GM18520 (cell line): ENCODE measurements around the gene MT1M.
"Not testable (repeated sequence)": the region's sequence is repeated elsewhere in the genome, so short reads cannot be mapped to it uniquely, and the experiment has no call there.

Experiments used
- ATAC-seq: cut with Tn5 transposase; IDR thresholded peaks from one replicate; pipeline ENCODE4 v1.9.1; 2021; ENCODE audit not compliant: unreplicated experiment

MT1M gene

DNA sequence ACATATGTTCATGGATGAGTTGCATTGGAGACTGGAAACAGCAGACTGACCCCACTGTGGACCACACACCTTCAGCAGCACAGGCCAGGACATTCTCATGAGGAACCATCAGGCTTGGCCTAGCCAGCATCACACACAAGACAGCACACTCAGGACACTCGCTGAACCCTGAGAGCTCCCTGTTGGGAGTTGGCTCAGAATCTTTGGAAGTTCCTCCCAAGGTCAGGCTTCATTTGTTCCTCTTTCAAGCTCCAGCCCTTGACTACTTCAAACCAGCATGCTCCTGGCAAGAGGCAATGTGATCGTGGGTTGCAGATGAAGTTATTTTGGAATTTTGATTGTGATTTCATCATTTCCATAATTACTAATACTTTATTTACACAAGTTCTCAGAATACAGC is 39.2 kb downstream of the MT1M start:
- not testable (repeated sequence) for ATAC-seq

DNA sequence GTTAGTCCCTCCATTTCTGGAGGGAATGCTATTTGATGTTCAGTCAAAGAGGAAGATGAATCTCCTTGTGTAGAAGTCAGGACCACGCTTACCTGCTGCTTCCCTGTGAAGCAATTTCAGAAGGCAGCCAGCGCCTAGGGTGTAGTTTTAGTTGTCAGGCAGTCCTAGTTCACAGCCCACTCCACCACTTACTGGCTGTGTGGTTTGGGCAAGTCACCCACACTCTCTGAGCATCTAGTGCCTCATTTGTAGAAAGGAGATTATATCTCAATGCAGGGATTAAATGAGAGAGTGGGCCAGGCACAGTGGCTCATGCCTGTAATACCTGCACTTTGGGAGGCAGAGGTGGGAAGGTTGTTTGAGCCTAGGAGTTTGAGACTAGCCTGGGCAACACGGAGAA is 39.7 kb downstream of the MT1M start:
- ATAC-seq, result not testable (repeated sequence)

DNA sequence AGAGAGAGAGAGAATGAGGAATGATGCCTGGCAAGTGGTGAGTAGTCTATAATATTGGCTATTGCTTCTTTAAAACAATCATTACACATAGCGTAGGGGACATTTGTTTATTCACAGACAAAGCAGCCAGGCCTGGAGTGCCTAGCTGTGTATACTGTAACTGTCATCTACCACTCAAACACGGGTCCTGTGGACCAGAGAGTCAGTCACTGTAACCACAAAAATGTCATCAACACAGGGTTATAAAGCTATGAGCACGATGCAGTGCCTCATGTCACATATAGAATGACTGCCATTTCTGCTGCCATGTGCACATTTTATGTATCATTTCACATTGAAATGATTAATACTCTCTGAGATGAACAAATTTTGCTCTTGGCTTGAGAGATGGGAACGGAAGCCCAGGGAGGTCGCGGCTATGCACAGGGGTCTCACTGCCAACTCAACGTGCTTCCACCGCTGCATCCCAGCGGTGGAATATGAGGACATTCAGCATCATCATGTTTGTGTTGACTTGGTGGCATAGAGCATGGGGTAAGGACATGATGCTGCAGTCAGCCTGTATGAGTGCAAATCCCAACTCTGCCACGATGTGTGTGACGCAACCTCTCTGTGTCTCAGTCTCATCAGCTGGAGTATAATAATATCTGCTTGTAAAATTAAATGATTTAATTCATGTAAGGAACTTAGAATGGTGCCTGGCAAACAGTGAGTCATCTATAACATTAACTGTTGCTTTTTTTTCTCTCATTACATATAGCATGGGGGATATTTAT is 40.5 kb downstream of the MT1M start:
- no peak for ATAC-seq

DNA sequence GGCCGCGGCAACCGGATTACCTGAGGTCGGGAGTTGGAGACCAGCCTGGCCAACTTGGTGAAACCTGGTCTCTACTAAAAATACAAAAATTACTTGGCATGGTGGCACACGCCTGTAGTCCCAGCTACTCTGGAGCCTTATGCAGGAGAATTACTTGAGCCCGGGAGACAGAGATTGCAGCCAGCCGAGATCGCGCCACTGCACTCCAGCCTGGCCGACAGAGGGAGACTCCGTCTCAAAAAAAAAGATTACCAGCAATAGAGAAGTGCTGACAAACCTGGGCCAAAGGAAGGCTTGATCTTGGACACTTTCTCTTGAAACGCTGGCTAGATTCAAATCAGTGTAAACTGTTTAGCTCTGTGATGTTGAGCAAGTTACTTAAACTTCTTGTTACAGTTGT is 41.5 kb downstream of the MT1M start:
- no peak for ATAC-seq

- ATAC-seq, result not testable (repeated sequence)
Observed at GRCh38 chr16:56674570-56674969, 42.1 kb downstream of the MT1M start.

GRCh38 chr16:56675685-56676210 is 43.3 kb downstream of the MT1M start:
- no peak for ATAC-seq

DNA sequence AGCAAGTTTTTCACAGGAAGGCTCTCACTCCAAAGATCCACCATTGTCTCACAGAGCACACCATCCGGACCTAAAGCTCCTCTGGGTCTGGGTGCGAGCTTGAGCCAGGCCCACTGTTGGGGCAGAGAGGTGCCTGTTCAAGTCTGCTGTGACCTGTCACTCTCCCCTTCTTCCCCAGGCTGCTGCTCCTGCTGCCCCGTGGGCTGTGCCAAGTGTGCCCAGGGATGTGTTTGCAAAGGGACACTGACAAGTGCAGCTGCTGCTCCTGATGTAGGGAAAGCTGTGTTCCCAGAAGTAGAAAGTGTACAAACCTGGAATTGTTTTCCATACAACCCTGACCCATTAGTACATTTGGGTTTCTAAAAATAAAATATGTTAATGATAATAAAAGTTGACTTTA is 45.0 kb downstream of the MT1M start:
- no peak for ATAC-seq

GRCh38 chr16:56679078-56679730 is 46.7 kb downstream of the MT1M start:
- no peak for ATAC-seq

DNA sequence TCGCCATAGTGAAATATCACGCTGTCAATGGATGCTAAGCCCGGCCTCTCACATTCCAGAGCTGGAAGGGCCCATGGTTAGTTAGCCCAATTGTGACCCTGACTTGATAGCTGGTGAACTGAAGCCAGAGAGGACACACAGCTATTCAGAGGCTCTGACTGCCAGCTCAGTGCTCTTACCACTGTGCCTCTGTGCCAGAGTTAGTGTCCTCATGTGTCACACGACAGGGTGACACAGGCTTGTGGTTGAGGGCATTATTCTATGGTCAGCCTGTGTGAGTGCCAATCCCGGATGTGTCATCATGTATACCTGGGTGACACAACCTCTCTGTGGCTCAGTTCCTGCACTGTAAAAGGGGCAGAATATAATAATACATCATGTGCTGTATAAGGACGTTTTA is 47.4 kb downstream of the MT1M start:
- peak; percentile 30 for ATAC-seq

GRCh38 chr16:56681939-56682702 is 49.7 kb downstream of the MT1M start, which contains the start of gene MT1X:
TSS of gene MT1X (plus strand) at chr16:56682470. CDS start at chr16:56682541, 71 bp downstream.
- peak; percentile 80 for ATAC-seq

GRCh38 chr16:56682703-56683397 is 50.4 kb downstream of the MT1M start:
- no peak for ATAC-seq
